Neuron (in vitro differentiated cells): ENCODE data around the gene PRSS21.

ENCODE experiments used
- H2AFZ ChIP-seq: one replicate; pipeline ENCODE4 v1.6.1; 2013; ENCODE audit warnings: low read depth, mild to moderate bottlenecking, inconsistent platforms, low read length, moderate library complexity
- H3K27me3 ChIP-seq: one replicate; pipeline ENCODE4 v1.6.1; 2013; ENCODE audit warnings: low read length; ENCODE audit not compliant: insufficient read depth
- H3K36me3 ChIP-seq: one replicate; pipeline ENCODE4 v1.6.1; 2013; ENCODE audit warnings: low read length; ENCODE audit not compliant: insufficient read depth
- H3K4me1 ChIP-seq: one replicate; pipeline ENCODE4 v1.6.1; 2013; ENCODE audit warnings: low read length; ENCODE audit not compliant: insufficient read depth
- H3K4me3 ChIP-seq: 2 replicates; pipeline ENCODE4 v1.5.1; 2013; ENCODE audit warnings: mild to moderate bottlenecking, low read length, moderate library complexity
- H3K9me3 ChIP-seq: one replicate; pipeline ENCODE4 v1.6.1; 2013; ENCODE audit warnings: low read length

The PRSS21 gene

DNA sequence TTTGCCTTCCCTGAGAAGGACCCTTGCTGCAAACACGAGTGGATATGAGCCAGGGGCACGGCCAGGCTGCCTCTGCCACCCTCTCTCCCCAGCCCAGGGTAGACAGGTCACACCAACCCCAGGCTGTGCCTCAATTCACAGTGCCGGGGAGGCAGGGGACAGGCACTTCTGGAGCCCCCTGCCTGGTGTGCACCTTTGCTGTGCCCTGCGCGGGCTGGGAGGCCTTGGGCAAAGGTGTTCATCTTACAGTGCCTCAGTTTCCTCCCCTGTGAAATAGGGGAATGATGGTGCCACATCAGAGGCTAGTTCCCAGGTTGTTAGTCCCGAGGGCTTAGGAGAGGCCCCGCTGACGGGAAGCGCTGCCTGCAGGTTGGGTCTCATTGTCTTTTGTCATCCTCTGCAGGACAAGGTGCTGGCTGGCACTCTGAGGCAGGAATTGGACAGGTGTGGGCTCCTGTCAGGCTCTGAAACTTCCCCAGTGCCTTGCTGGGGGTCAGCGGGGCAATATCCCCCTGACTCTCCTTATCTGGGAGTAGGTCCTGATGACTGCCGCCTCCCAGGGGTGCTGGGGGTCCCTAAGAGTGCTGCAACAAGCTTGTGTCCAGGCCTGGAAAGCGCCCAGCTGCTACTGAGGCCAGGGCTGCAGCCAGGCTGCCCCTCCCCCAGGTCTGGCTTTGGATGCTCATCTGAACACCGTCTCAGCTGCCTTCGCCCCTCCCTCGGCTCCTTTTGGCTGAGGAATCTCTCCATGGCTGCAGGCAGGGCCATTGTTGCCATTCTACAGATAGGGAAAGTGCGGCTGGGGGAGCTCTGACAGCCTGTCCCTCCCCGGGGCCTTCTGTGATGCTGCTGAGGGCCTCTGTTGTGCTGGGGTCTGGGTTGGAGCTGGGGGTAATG, 3.1 kb downstream of the PRSS21 start:
- Histone ChIP-seq H2AFZ (no peak overlapping the region), H3K36me3 (no peaks in the 10 kb centered on the region), H3K4me1 (no peaks in the 10 kb centered on the region), H3K27me3 (peaks cover 22% of the 10 kb centered on the region), H3K9me3 (no peaks in the 10 kb centered on the region), H3K4me3 (no peak overlapping the region)

DNA sequence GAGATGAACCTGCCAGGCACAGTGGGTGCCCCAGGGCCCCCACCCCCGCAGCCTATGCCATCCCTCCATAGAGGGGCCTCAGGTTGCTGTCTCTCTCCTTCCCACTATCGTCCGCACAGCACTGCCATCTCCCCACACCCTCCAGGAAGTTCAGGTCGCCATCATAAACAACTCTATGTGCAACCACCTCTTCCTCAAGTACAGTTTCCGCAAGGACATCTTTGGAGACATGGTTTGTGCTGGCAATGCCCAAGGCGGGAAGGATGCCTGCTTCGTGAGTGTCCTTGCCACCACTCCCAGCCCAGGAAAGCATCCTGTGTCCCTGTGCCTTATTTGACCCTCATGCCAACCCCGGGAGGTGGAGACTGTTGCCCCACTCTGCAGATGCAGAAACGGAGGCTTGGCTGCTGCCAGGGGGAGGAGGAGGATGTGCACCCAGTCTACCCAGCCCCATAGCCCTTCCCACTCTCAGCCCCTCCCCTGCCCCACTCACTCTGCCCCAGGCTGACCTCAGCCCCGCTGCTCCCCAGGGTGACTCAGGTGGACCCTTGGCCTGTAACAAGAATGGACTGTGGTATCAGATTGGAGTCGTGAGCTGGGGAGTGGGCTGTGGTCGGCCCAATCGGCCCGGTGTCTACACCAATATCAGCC, 3.9 kb downstream of the PRSS21 start:
- Histone ChIP-seq H3K9me3 (no peaks in the 10 kb centered on the region), H3K4me3 (no peak overlapping the region), H3K4me1 (no peaks in the 10 kb centered on the region), H3K36me3 (no peaks in the 10 kb centered on the region), H3K27me3 (peaks cover 25% of the 10 kb centered on the region), H2AFZ (no peak overlapping the region)

DNA sequence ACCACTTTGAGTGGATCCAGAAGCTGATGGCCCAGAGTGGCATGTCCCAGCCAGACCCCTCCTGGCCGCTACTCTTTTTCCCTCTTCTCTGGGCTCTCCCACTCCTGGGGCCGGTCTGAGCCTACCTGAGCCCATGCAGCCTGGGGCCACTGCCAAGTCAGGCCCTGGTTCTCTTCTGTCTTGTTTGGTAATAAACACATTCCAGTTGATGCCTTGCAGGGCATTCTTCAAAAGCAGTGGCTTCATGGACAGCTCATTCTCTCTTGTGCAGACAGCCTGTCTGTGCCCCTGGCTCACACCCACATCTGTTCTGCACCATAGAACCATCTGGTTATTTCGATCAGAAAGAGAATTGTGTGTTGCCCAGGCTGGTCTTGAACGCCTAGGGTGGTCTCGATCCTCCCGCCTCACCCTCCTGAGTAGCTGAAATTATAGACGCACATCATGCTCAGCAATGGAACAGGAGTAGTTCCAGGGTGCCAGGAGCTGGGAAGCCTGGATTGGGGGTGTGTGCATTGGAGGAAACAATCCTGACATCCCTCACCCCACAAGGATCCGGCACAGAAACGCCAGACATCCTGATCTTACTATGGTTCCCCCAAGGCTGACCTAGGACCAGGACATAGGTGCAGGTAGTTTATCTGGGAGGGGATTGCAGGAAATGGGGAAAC, 4.6 kb downstream of the PRSS21 start:
- no peak overlapping the region for H3K4me3 ChIP-seq
- no peaks in the 10 kb centered on the region for H3K4me1 ChIP-seq
- H3K36me3 ChIP-seq: no peaks in the 10 kb centered on the region
- H2AFZ ChIP-seq: no peak overlapping the region
- H3K9me3 ChIP-seq: no peaks in the 10 kb centered on the region
- peaks cover 25% of the 10 kb centered on the region for H3K27me3 ChIP-seq

DNA sequence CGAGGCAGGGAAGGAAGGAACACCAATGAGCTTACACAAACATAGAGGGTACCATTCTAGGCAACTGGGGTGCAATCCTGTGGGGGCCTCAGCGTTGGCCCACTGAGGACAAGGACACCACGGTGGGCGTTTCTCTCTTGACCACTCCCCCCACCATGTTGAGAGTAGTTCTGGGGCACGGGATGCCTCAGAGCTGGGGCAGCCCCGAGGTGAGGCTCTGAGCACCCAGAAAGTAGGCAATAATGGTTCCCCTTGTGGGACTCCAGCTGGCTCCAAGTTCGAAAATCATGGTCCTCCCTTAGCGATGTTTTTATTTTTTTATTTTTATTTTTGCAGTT, 5.1 kb downstream of the PRSS21 start:
- Histone ChIP-seq H3K27me3 (peaks cover 25% of the 10 kb centered on the region), H2AFZ (no peak overlapping the region), H3K4me3 (no peak overlapping the region), H3K9me3 (no peaks in the 10 kb centered on the region), H3K36me3 (no peaks in the 10 kb centered on the region), H3K4me1 (no peaks in the 10 kb centered on the region)

DNA sequence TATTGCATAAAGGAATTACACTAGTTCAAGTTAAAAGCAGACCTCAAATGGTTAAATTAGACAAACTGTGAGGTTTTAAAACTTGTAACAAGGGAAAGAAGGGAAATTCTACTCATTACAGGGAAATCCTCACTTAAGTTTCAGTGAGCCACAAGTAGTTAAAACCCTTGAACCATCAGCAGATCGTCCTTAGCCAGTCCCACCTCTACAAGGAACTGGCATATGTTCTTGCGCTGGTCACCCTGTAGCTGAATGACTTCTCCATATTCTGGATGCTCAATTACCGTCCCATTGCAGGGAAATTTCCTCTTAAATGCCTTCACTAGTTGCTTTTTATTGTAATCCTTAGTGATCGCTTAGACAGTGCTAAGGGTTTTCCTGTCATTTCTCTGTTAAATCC, 5.5 kb downstream of the PRSS21 start:
- H3K4me3 ChIP-seq: no peak overlapping the region
- peaks cover 28% of the 10 kb centered on the region for H3K27me3 ChIP-seq
- H3K36me3 ChIP-seq: no peaks in the 10 kb centered on the region

DNA sequence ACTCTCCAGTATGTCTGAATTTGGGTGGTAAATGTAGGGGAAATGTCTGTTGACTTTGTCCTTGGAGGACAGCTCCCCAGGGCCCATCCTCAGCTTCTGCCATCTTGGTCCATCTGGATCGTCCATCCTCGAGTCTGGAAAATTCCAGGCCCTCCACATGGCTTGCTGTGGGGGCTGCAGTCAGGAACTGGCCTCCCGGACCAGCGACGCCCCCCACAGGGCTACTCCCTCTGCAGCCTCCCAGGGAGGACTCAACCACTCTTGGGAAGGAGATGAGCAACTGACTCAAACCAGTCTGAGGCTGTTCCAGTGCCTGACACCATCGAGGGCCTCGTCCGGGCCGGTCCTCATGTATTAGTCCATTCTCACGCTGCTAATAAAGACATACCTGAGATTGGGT, 7.6 kb downstream of the PRSS21 start:
- H3K9me3 ChIP-seq: no peaks in the 10 kb centered on the region
- H3K4me1 ChIP-seq: no peaks in the 10 kb centered on the region
- no peaks in the 10 kb centered on the region for H3K36me3 ChIP-seq
- H2AFZ ChIP-seq: no peak overlapping the region
- peaks cover 43% of the 10 kb centered on the region for H3K27me3 ChIP-seq
- H3K4me3 ChIP-seq: no peak overlapping the region

More for the DNA sequence above, 5.5 kb downstream of the PRSS21 start:
- Histone ChIP-seq H2AFZ (no peak overlapping the region), H3K4me1 (no peaks in the 10 kb centered on the region), H3K9me3 (no peaks in the 10 kb centered on the region)

DNA sequence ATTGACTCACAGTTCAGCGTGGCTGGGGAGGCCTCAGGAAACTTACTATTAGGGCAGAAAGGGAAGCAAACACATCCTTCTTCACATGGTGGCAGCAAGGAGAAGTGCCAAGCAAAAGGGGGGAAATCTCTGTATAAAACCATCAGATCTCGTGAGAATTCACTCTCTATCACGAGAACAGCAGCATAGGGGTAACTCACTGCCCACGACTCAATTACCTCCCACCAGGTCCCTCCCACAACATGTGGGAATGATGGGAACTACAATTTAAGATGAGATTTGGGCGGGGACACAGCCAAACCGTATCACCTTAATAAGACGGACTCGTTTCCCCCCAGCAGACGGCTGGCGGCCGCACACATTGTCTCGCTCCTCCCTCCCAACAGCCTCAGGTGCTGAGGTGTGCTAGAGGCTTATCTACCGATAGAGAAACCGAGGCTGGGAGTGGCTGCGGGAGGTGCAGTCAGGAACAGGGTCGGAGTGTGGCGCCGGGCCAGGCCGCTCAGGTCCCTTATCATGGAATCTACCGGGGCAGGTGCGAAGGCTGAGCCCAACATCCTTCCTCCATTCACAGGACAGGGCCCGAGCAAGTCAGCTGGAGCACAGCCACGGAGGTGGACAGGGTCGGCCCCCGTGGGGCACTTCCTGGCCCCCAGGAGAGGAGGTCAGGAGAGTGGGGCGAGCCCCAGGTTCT, 8.2 kb downstream of the PRSS21 start:
- H3K36me3 ChIP-seq: no peaks in the 10 kb centered on the region
- no peaks in the 10 kb centered on the region for H3K4me1 ChIP-seq
- no peaks in the 10 kb centered on the region for H3K9me3 ChIP-seq
- no peak overlapping the region for H3K4me3 ChIP-seq
- H3K27me3 ChIP-seq: peaks cover 40% of the 10 kb centered on the region
- no peak overlapping the region for H2AFZ ChIP-seq

DNA sequence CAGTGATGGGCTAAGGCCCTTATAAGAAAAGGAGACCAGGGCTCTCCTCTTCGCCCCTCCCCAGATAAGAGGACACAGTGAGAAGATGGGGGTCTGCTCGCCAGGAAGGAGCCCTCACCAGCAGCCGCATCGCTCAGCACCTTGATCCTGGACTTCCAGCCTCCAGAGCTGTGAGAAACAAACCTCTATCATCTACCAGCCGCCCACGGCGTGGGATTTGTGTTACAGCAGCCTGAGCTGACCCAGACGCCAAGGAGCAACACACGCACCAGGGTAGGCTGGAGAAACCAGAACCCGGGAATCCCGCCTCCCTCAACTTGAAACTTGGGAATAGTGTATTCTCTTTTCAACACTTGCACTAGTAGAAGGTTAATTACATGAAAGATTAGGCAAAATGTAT, 8.9 kb downstream of the PRSS21 start:
- H3K4me1 ChIP-seq: no peaks in the 10 kb centered on the region
- no peak overlapping the region for H3K4me3 ChIP-seq
- no peaks in the 10 kb centered on the region for H3K36me3 ChIP-seq
- H3K9me3 ChIP-seq: no peaks in the 10 kb centered on the region
- H3K27me3 ChIP-seq: peaks cover 37% of the 10 kb centered on the region
- no peak overlapping the region for H2AFZ ChIP-seq

DNA sequence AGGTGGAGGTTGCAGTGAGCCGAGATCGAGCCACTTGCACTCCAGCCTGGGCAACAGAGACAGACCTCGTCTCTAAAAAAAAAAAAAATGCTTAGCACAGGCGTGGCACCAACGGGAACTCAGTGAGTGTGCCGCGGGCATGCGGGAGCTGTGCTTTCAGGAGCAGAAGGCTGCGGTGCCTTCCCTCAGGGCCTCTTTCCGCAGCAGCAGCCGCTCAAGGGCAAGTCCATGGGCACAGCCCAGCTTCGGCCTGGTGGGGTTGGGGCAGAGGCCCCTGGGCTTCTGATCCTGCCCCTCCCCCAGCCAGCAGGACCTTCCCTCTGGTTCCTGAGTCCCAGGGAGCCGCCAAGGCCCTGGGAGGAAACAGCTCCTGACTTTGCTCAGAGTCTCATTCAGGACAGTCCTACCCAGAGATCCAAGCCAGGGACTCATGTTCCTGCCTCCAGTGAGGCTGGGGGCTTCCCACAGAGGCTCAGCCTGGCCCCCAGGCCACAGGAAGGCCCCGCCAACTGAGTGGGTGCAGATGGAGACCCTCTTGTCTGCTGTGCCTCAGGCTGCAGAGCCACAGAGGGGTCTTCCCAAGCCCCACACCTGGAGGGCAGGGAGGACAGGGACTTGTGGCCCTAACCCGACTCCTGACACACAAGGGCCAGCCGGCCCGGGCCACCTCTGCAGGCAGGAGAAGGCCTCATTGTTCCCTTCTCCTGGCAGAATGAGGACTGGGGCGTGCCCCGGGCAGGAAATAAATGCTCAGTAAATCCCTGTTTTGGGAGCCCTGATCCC, 9.7 kb downstream of the PRSS21 start:
- no peak overlapping the region for H3K4me3 ChIP-seq
- no peak overlapping the region for H2AFZ ChIP-seq
- no peaks in the 10 kb centered on the region for H3K36me3 ChIP-seq
- no peaks in the 10 kb centered on the region for H3K4me1 ChIP-seq
- peaks cover 36% of the 10 kb centered on the region for H3K27me3 ChIP-seq
- no peaks in the 10 kb centered on the region for H3K9me3 ChIP-seq

DNA sequence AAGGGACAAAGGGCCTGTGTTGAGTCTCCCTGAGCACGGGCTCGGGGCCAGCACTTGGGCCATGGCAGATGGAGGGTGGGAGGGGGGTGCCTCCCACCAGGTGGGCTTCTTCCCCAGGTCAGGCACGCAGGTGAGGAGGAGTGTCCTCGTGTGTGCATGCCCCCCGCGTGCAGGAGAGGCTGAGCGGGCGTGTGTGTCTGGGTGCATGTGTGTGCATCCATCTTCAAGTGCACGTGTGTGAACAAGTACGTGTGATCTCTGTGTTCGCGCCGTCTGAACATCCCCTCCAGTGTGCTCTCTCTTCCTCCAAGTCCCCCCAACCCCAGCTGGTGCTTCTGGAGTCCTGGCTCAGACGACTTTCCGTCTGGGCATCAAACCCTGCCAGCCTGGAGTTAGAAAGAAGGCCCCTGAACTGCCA, 10.3 kb downstream of the PRSS21 start:
- no peaks in the 10 kb centered on the region for H3K4me1 ChIP-seq
- H3K27me3 ChIP-seq: peaks cover 36% of the 10 kb centered on the region
- H2AFZ ChIP-seq: no peak overlapping the region
- H3K4me3 ChIP-seq: no peak overlapping the region
- H3K9me3 ChIP-seq: no peaks in the 10 kb centered on the region
- H3K36me3 ChIP-seq: no peaks in the 10 kb centered on the region

DNA sequence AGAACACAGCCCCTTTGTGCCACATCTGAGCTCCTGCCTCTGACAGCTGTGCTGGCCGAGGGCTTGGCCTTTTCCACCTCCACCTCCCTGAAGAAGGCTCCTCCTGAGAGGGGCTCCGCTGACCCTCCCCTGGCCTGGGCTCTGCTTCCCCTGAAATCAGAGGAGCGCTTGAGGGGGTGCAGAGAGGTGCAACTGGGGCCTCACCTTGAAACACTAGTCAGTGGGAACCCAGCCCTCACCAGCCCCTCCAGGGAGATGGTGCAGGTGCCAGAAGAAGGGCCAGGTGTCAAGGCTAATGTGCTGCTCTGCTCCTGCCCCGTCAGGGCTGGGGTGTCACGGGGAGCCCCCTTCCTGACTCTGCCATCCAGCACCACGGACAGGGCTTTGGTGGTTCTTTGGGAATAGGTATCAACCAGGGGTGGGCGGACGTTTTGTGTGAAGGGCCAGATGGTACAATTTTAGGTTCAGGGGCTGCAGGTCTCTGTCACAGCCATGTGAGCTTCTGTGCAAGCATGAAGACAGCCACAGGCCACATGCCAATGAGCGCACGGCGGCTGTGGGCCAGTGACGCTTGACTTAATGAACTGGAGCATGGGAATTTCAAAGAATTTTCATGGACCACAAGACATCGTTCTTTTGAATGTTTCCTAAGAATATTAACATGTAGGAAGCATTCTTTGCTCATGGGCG, 10.9 kb downstream of the PRSS21 start:
- Histone ChIP-seq H3K4me3 (no peak overlapping the region), H3K4me1 (no peaks in the 10 kb centered on the region), H3K36me3 (no peaks in the 10 kb centered on the region), H2AFZ (no peak overlapping the region), H3K27me3 (peaks cover 36% of the 10 kb centered on the region), H3K9me3 (no peaks in the 10 kb centered on the region)

DNA sequence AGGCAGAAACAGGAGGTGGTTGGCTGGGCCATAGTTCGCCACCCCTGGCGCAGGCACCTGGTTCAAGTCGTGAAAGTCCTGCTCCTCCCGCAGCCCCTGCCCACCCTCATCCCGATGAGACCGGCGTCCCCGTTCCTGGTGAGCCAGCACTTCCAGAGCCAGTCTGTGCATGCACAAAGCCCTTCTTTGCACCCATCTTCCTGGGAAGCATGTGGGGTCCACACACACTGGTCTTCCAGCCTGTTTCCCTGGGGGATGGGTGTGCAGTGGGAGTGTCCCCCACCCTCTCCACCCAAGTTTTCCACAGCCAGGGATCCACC, 11.4 kb downstream of the PRSS21 start:
- Histone ChIP-seq H3K36me3 (no peaks in the 10 kb centered on the region), H3K27me3 (peaks cover 36% of the 10 kb centered on the region), H3K9me3 (no peaks in the 10 kb centered on the region), H3K4me1 (no peaks in the 10 kb centered on the region), H3K4me3 (no peak overlapping the region), H2AFZ (no peak overlapping the region)
